IMR-90 (cell line): ENCODE data around the gene AXDND1.
"Not testable (repeated sequence)": the region's sequence is repeated elsewhere in the genome, so short reads cannot be mapped to it uniquely, and the experiment has no call there.

Experiments
- CTCF ChIP-seq: conservative IDR thresholded peaks from 2 replicates; pipeline ENCODE4 v1.5.1; 2012; ENCODE audit warnings: mild to moderate bottlenecking, low read depth, low read length, improper control_type of control experiment
- ELK1 ChIP-seq: fragments of 150-350 bp; IDR thresholded peaks from 2 replicates; pipeline ENCODE4 v1.6.1; 2016; ENCODE audit warnings: low read depth, mild to moderate bottlenecking, low read length, moderate library complexity, borderline replicate concordance

DNA sequence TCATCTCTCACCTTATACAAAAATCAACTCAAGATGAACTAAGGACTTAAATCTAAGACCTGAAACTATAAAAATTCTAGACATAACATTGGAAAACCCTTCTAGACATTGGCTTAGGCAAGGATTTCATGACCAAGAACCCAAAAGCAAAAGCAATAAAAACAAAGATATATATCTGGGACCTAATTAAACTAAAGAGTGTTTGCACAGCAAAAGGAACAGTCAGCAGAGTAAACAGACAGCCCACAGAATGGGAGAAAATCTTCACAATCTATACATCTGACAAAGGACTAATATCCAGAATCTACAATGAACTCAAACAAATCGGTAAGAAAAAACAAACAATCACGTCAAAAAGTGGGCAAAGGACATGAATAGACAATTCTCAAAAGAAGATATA, 33.6 kb downstream of the AXDND1 start:
- TF ChIP-seq CTCF, ELK1: not testable (repeated sequence)
